Hematopoietic multipotent progenitor cell treated with erythropoietin and hydrocortisone succinate and interleukin-3 and kit ligand, for 6 days (in vitro differentiated cells): ENCODE data around the gene LRRN4CL.
"Not testable (repeated sequence)": the region's sequence is repeated elsewhere in the genome, so short reads cannot be mapped to it uniquely, and the experiment has no call there.

Experiments used
- DNase-seq: peaks from one replicate; pipeline ENCODE4 v3.0.0-alpha.2; 2015

Gene LRRN4CL

DNA sequence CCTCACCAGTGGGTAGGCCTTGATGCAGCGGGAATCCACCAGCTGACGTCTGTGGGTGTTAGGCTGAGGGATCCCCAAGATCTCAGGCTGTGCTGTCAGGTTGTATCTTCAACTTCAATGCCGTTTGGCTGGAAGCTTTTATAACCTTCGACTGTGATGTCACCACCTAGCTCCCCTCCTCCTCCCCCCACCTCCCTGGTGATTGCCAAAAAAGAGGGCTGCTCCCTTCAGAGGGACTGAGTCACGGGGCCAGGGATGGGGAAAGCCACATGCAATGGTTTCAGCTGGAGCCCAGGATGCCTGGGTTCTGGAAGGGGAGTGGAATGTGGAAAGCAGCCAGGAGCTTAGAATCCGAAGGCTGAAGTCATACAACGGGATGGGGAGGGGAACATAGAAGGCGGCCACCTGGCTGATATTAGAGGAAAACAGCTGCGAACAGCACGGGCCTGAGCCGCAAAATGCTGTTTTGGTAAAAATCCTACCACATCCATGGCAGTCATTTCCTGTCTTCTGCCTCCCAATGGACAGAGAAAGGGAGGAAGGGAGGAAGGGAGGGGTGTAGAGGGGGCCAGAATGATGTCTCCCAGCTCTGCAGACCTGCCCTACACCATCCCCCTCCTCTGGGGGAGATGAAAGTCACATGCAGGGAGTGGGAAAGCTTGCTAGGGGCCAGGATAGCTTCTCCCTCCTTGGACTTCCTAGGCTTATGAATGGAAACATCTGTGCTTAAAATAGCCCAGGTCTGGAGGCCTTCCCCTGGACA lies at the start of gene LRRN4CL:
LRRN4CL (minus strand) TSS at position 110 of the 763 bp plus-strand sequence. CDS start 1,022 bp downstream, outside the sequence.
- no peak for DNase-seq

DNA sequence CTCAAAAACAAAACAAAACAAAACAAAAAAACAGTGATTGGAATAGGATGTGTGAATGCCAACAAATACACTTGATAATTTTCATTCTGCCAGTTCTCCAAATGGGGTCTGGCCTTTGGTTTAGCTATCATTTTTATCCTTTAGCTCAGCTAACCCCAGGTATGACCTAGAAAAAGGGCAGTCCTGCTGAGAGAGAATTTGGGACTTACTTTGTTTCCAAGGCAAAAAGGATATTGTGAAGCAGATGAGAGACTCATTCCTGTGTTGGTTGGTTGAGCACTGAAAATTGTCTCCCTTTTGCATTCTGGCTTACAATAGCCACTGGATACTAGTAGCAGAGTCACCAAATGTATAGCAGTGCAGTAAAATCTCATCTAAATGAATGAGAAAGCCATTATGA lies 47.9 kb upstream of the LRRN4CL start:
- DNase-seq: no peak

DNA sequence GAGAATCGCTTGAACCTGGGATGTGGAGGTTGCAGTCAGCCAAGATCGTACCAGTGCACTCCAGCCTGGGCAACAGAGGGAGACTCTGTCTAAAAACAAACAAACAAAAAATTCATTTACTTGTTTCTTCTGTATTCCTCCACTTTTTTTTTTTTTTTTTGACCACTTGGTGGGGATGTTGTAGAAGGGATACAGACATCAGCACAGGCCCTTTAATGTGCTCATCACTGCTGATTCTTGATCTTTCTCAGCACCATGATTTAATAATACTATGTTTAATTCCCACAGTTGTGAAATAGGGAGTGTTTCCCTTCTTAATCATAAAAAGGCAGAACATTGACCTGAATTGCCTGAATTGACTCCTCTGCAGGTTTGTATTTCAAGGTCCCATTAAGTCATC lies 43.5 kb upstream of the LRRN4CL start:
- peak; percentile 73 for DNase-seq

- DNase-seq: not testable (repeated sequence)
These were observed 40.7 kb upstream of the LRRN4CL start for GRCh38 chr11:62730076-62730475.

- peak; percentile 97 for DNase-seq
These were observed 39.0 kb upstream of the LRRN4CL start, which contains the start of gene TTC9C for GRCh38 chr11:62728171-62728988. Gene TTC9C (plus strand): TSS chr11:62728486. CDS start chr11:62728849, 363 bp downstream.

- peak; percentile 100 for DNase-seq
These were observed 38.5 kb upstream of the LRRN4CL start for GRCh38 chr11:62727872-62728170.

- peak; percentile 100 for DNase-seq
These were observed 38.0 kb upstream of the LRRN4CL start, which contains the start of gene HNRNPUL2 for GRCh38 chr11:62727165-62727871. Gene HNRNPUL2 (minus strand): TSS chr11:62727457. CDS start chr11:62727156, 301 bp downstream.

DNA sequence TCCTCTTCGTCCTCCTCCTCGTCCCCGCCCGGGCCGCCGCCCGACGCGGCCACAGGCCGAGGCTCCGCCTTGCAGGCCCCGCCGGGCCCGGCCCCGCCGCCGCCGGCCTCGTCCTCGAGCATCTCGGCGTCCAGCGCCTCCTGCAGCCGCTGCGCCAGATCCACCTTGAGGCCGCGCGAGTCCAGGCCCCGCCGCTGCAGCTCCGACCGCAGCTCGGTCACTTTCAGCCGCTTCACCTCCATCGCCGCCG lies 37.5 kb upstream of the LRRN4CL start:
- no peak for DNase-seq

DNA sequence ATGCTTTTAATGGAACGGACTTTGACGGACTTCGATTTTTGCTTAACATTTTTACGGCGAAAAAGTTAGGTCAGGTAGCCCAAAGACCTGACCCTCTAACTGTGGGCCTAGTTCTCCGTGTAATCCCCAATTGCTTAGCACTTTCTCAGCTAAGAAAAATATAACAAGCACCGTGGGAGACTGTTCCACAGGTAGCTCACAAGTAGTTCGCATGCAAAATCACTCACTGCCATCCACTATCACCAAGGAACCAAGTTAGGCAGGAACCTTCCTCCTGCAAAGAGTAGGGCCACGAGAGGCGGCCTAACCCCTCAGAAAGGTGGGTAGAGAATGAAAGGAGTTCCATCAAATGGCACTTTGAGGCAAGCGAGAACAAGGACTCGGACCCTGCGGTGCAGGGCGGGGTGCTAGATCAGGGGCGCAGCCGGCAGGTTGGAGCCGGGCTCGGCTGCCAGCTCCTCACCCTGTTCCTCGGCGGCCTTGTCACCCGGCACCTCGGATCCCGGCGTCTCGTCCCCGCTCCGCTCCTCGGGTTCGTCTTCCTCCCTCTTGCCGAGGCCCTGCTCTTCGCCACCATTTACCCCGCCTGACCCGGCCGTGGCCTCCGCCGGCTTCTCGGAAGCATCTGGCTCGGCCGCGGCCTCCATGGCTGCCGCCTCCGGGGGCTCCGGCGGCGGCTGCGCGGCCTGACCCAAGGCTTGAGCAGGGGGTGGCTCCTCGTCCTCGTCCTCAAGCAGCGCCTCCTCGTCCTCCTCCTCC lies 37.0 kb upstream of the LRRN4CL start:
- peak; percentile 40 for DNase-seq

DNA sequence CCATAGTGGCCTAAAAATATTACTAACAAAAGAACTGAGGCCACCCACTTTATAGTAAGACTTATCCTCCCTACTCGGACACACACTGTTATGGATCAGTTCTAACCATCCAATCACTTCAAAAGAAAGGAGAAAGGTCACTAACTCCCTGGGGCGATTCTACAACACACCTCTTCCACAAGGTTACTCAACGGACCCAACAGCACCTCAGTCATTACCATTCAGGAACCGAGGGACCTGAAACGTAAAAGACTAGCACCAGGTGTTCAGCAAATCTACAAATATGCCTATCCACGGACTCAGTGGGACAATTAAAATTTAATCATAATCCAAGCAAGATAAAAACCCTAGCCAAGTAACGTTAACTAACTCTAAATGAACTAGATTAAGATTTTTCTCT lies 36.3 kb upstream of the LRRN4CL start:
- peak; percentile 23 for DNase-seq

GRCh38 chr11:62724171-62724570 lies 34.8 kb upstream of the LRRN4CL start:
- DNase-seq: no peak

DNA sequence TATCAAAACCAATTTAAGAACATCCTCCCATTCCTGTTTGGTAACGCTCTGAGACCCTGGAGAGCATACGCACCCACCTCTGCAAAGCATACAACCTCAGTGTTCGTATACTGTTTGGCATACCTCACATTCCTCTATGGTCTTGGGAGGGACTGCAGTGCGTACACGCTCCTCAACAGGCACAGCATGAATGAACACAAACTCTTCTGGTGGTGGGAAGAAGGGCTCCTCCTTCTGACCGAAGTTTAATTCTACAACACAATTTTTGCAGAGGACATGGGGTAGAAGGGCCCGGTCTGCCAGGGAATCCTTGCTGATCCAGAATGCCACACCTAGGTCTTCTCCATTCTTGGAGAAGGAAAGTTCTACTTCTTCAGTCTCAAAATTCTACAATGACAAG lies 32.7 kb upstream of the LRRN4CL start:
- DNase-seq: peak; percentile 49

GRCh38 chr11:62719302-62719978 lies 30.1 kb upstream of the LRRN4CL start:
- DNase-seq: no peak

GRCh38 chr11:62716816-62717215 lies 27.5 kb upstream of the LRRN4CL start:
- DNase-seq: no peak

DNA sequence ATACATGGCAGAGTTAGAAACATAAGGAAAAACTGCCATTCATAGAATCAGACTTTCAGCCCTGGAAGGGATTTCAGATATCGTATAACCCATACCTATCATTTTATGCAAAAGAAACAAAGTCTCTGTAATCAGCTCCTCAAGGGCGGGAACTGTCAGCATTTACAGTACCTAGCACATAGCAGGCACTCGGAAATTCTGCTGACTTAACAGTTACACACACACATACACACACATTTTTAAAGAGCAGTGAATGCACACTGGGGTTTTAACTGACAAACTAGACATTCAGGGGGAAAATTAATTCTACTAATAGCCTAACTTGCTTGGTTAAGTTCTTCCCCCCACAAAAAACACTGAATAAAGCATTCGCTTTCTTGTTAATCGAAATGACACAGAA lies 26.9 kb upstream of the LRRN4CL start:
- DNase-seq: no peak

GRCh38 chr11:62715150-62716130 lies 26.1 kb upstream of the LRRN4CL start:
- no peak for DNase-seq

DNA sequence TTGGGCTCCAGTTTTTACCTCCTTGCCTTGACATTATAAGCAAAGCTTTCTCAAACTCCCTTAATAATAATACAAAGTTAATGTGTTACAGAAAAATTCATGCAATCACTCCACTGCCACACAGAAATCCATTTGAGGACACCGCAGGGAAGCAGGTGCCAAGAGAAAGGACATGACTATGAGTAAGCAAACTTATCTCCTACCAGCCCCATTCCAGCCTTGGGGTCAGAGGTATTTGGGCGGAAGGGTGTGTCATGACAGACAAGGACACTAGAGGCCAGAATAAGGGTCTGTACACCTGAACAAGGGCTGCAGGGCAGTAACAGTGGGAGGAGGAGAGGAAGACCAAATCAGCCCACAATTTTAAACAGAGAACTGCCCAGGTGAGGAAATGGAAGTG lies 24.0 kb upstream of the LRRN4CL start:
- DNase-seq: no peak

DNA sequence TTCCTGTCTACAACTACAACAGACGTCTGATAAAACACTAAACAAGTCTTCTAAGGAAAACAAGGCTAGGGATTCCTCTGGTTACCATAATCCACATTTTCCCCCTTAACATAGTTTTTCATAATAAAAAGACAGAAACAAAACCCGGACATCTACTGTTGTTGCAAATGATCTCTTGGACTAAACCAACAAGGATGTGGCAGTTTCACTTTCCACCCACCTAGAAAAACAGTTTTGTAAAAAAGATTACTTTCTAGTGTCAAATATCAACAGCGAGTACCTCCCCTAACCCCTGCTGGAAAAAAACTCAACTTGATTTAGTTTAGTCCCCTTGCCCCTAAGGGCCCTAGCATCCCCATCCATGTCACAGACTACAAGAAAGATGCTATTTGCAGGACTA lies 23.5 kb upstream of the LRRN4CL start:
- DNase-seq: no peak

DNA sequence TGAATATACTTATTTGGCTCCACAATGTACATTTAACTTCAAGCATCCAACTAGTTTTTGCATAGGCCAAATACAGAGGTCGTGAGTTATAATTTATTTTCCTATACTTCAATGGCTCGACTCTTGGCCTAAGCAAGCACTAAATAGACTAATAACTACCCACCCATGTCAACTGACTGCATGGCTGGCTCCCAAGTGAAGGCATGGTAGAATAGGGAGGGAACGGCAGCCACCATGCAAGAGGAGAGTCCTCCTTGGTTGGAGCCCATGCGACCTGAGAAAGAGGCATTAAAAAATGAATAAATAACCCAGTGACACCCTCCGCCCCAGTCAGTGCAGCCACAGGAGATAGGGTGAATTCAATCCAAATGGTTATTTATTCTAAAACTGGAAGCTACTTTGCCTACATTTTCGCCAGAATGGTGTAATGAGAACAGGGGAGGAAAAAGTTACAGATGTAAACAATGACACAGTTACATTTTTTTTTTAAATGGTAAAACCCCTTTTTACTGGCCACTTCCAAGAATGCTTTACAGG lies 23.0 kb upstream of the LRRN4CL start:
- DNase-seq: no peak

- peak; percentile 57 for DNase-seq
These were observed 20.6 kb upstream of the LRRN4CL start for GRCh38 chr11:62710001-62710345.
